HepG2 (cell line): ENCODE data around the gene OR7G2. TPM values are rescaled to one million over a fixed set of nuclear protein-coding genes. Genes with fewer than 3 reads are reported as not detected.
A peak's percentile ranks its signal among the peaks of the same experiment; 100 is the strongest.

ENCODE experiments used
- ARID3A ChIP-seq: IDR thresholded peaks from 2 replicates; pipeline ENCODE4 v1.6.1; 2012; ENCODE audit warnings: low read depth, low read length, improper control_type of control experiment
- CREB3 ChIP-seq: sonication (generic); formaldehyde crosslinking; IDR thresholded peaks from 2 replicates; pipeline ENCODE4 v1.5.0; 2020; ENCODE audit warnings: missing genetic modification reagents
- HMGXB3 ChIP-seq: sonication (generic); formaldehyde crosslinking; IDR thresholded peaks from 2 replicates; pipeline ENCODE4 v1.4.0; 2020; ENCODE audit warnings: missing genetic modification reagents, borderline replicate concordance
- NR2C2 ChIP-seq: sonication (generic); formaldehyde crosslinking; IDR thresholded peaks from 2 replicates; pipeline ENCODE4 v1.4.0; 2020; ENCODE audit warnings: missing genetic modification reagents, mild to moderate bottlenecking, moderate library complexity, borderline replicate concordance
- POLR2AphosphoS2 ChIP-seq: IDR thresholded peaks from 2 replicates; pipeline ENCODE4 v1.6.1; 2011; ENCODE audit warnings: low read depth, low read length, improper control_type of control experiment
- SOX13 ChIP-seq, 3 experiments: fragments of 450-650 bp in 1 of 3; sonication (generic) in 1 of 3; formaldehyde crosslinking in 1 of 3; IDR thresholded peaks in 2 of 3; conservative IDR thresholded peaks in 1 of 3; 2 replicates each; pipeline versions ENCODE4 v1.5.0 to v1.6.1; 2016 to 2020; ENCODE audit warnings: antibody characterized with exemption in 1 of 3, mild to moderate bottlenecking in 1 of 3, missing compliant biosample characterization in 1 of 3, missing genetic modification reagents in 1 of 3, moderate library complexity in 1 of 3
- ZGPAT ChIP-seq: IDR thresholded peaks from 2 replicates; pipeline ENCODE4 v1.6.1; 2016; ENCODE audit warnings: mild to moderate bottlenecking
- ZNF232 ChIP-seq: sonication (generic); formaldehyde crosslinking; IDR thresholded peaks from 2 replicates; pipeline ENCODE4 v1.4.0; 2020; ENCODE audit warnings: missing genetic modification reagents, borderline replicate concordance
- ZNF543 ChIP-seq: sonication (generic); formaldehyde crosslinking; IDR thresholded peaks from 2 replicates; pipeline ENCODE4 v1.4.0; 2020; ENCODE audit warnings: mild to moderate bottlenecking, missing genetic modification reagents
- ZNF577 ChIP-seq: sonication (generic); formaldehyde crosslinking; IDR thresholded peaks from 2 replicates; pipeline ENCODE4 v1.4.0; 2020; ENCODE audit warnings: mild to moderate bottlenecking, low read depth, missing genetic modification reagents, borderline replicate concordance
- ZNF770 ChIP-seq: sonication (generic); formaldehyde crosslinking; IDR thresholded peaks from 2 replicates; pipeline ENCODE4 v1.5.0; 2020; ENCODE audit warnings: mild to moderate bottlenecking, missing genetic modification reagents
- ZNF792 ChIP-seq: IDR thresholded peaks from 2 replicates; pipeline ENCODE4 v1.6.1; 2016
- ZNF850 ChIP-seq: sonication (generic); formaldehyde crosslinking; conservative IDR thresholded peaks from 2 replicates; pipeline ENCODE4 v1.9.0; 2021; ENCODE audit warnings: mild to moderate bottlenecking, missing genetic modification reagents
- polyA plus RNA-seq, 8 experiments: library from polyadenylated mRNA; depleted of rRNA in 3 of 8; stranded (reverse) in 7 of 8; unstranded in 1 of 8; fragments of >200 nt; fragmentation: Illumina TruSeq in 4 of 8; extraction: Trizol in 4 of 8; gene quantifications; 2 replicates each; pipeline versions ENCODE4 v1.2.1 to v1.2.3, GENCODE V29; 2011 to 2016; ENCODE audit warnings: low read depth in 4 of 8, missing spikeins in 1 of 8, mixed read lengths in 1 of 8; ENCODE audit not compliant: insufficient read depth in 1 of 8
- total RNA-seq, 5 experiments: library from RNA; depleted of rRNA; stranded (reverse); fragments of >200 nt; fragmentation: Illumina TruSeq; extraction: Trizol; gene quantifications; 2 replicates each; pipeline ENCODE4 v1.2.3, GENCODE V29; 2016; ENCODE audit warnings: low read depth in 1 of 5

OR7G2 gene
- total and polyA plus RNA-seq, 2 of the 13 experiments (the other 11 are each of a cell fraction or from before 2014, with no cell fraction given), result not detected

- TF ChIP-seq ZNF770 (CRISPR knock-in tag) (no peak), ARID3A (no peak), HMGXB3 (CRISPR knock-in tag) (peak; percentile 94), POLR2AphosphoS2 (no peak), ZNF577 (CRISPR knock-in tag) (no peak), NR2C2 (peak; percentile 90), ZNF543 (0 out of 2 replicates have a peak, but pooled peaks have one; percentile 24), SOX13 (IDR thresholded peaks at IDR 0.05) (no peak), SOX13 (CRISPR knock-in tag; conservative IDR thresholded peaks at IDR 0.05 in 1 of 2, IDR thresholded peaks at IDR 0.05 in 1 of 2) (peak in 1 of 2 experiments; percentile 25; a peak in 1 of 4 replicates), ZNF792 (CRISPR knock-in tag) (no peak), ZNF850 (CRISPR knock-in tag) (no peak), CREB3 (CRISPR knock-in tag) (0 out of 2 replicates have a peak, but pooled peaks have one; percentile 36), ZGPAT (CRISPR knock-in tag) (peak; percentile 64), ZNF232 (CRISPR knock-in tag) (peak; percentile 65; the same call in 1 of the 2 replicates)
These were observed 33.0 kb upstream of the OR7G2 start, which contains the start of gene ZNF317 (continued) for GRCh38 chr19:9140159-9140874.
